SK-N-SH treated with all-trans-retinoic acid at 6 μM for 48 hours (cell line): ENCODE measurements around the gene STARD3.

Experiments
- GLIS3 ChIP-seq: fragments of 250-450 bp; sonication (Bioruptor Pico); IDR thresholded peaks from 2 replicates; pipeline ENCODE4 v1.5.0; 2020; ENCODE audit warnings: mild to moderate bottlenecking, moderate library complexity
- OSR1 ChIP-seq: fragments of 250-450 bp; sonication (Bioruptor Pico); IDR thresholded peaks from 2 replicates; pipeline ENCODE4 v1.8.0; 2022; ENCODE audit warnings: moderate library complexity, mild to moderate bottlenecking, inconsistent platforms
- SNAI2 ChIP-seq: fragments of 250-450 bp; sonication (Bioruptor Pico); IDR thresholded peaks from 2 replicates; pipeline ENCODE4 v1.5.0; 2020; ENCODE audit warnings: mild to moderate bottlenecking, moderate library complexity
- TOX ChIP-seq: fragments of 250-450 bp; sonication (Bioruptor Pico); IDR thresholded peaks from 2 replicates; pipeline ENCODE4 v1.8.0; 2021; ENCODE audit warnings: mild to moderate bottlenecking, moderate library complexity, borderline replicate concordance
- TF ChIP-seq, protein P1 (sequence below): fragments of 250-450 bp; sonication (Bioruptor Pico); IDR thresholded peaks from 2 replicates; pipeline ENCODE4 v1.5.1; 2021; ENCODE audit warnings: mild to moderate bottlenecking, moderate library complexity

DNA sequence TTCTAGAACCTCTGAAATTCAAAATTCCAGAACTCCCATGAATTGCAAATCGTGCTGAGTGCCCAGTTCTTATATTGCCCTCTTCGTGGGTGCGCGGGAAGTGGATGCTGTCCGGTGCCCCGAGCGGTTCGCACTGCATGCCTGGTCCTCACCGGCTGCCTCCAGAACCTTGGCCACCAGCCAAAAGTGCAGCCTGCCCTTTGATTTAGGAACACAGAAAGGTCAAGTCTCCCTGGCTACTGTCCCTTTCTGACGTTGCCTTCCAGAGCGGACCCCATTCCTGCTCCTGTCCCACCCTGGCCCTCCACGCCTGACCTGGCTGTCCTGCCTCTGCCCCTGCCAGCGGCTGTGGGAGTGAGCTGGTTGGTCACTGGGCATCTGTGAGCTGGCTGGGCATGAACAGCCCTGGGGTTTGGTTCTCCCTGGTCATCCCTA, 38.9 kb upstream of the STARD3 start:
- no peak for TF ChIP-seq OSR1 (CRISPR knock-in tag)
- TF ChIP-seq, protein P1, sequence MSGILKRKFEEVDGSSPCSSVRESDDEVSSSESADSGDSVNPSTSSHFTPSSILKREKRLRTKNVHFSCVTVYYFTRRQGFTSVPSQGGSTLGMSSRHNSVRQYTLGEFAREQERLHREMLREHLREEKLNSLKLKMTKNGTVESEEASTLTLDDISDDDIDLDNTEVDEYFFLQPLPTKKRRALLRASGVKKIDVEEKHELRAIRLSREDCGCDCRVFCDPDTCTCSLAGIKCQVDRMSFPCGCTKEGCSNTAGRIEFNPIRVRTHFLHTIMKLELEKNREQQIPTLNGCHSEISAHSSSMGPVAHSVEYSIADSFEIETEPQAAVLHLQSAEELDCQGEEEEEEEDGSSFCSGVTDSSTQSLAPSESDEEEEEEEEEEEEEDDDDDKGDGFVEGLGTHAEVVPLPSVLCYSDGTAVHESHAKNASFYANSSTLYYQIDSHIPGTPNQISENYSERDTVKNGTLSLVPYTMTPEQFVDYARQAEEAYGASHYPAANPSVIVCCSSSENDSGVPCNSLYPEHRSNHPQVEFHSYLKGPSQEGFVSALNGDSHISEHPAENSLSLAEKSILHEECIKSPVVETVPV = no peak
- no peak for TF ChIP-seq GLIS3 (CRISPR knock-in tag)
- no peak for TF ChIP-seq TOX (CRISPR knock-in tag)
- TF ChIP-seq SNAI2 (CRISPR knock-in tag) = no peak
